ENCODE results near the gene ST6GALNAC1. TPM values are rescaled to one million over a fixed set of nuclear protein-coding genes. Genes with fewer than 3 reads are reported as not detected.

The ST6GALNAC1 gene
- total and polyA plus RNA-seq, 2 of the 13 experiments (the other 11 are each of a cell fraction or from before 2014, with no cell fraction given): not detected

- TF ChIP-seq ZNF318 (CRISPR knock-in tag; IDR thresholded peaks at IDR 0.05): no peak
- no peak for TF ChIP-seq CBFB (CRISPR knock-in tag; IDR thresholded peaks at IDR 0.05)
- TF ChIP-seq ZNF605 (CRISPR knock-in tag; IDR thresholded peaks at IDR 0.05): no peak; the same call in 1 of the 2 replicates
- TF ChIP-seq TRIM22 (IDR thresholded peaks at IDR 0.05): no peak
- TF ChIP-seq TRAFD1 (CRISPR knock-in tag; IDR thresholded peaks at IDR 0.05; ENCODE audit: borderline replicate concordance): no peak
- TF ChIP-seq ZNF7 (CRISPR knock-in tag; IDR thresholded peaks at IDR 0.05): no peak
- TF ChIP-seq HDAC1 (CRISPR knock-in tag; IDR thresholded peaks at IDR 0.05): peak; percentile 46
- no peak for TF ChIP-seq ZNF678 (CRISPR knock-in tag; IDR thresholded peaks at IDR 0.05)
- TF ChIP-seq IKZF1 (IDR thresholded peaks at IDR 0.05): no peak
- TF ChIP-seq TP53 (CRISPR knock-in tag; conservative IDR thresholded peaks at IDR 0.05): no peak; the same call in 1 of the 2 replicates
- TF ChIP-seq DPF2 (CRISPR knock-in tag; IDR thresholded peaks at IDR 0.05; ENCODE audit: borderline replicate concordance, low read depth): no peak
- no peak for TF ChIP-seq NR2C2 (CRISPR knock-in tag; IDR thresholded peaks at IDR 0.05; ENCODE audit: borderline replicate concordance)
- no peak for TF ChIP-seq ZKSCAN8 (CRISPR knock-in tag; IDR thresholded peaks at IDR 0.05; ENCODE audit: borderline replicate concordance)
- no peak for TF ChIP-seq ZBTB39 (CRISPR knock-in tag; IDR thresholded peaks at IDR 0.05)
Measured at GRCh38 chr17:76612977-76613851, 30.3 kb downstream of the ST6GALNAC1 start (continued).

Measured in HepG2 (cell line).